Natural killer cell (primary cell): ENCODE measurements around the gene TMEM117. TPM values are rescaled to one million over a fixed set of nuclear protein-coding genes. Genes with fewer than 3 reads are reported as not detected.

Experiments used
- ATAC-seq, 3 donors: fragments of 150-1000 bp in 2 of 3; fragments of 200-7000 bp in 1 of 3; cut with Tn5 transposase; 1 replicate in 1 of 3; 2 replicates in 2 of 3; pipeline ENCODE4 v1.10.0; 2021; ENCODE audit warnings: mild to moderate bottlenecking in 2 of 3, moderate library complexity in 2 of 3
- DNase-seq, 2 donors: peaks; one replicate each; pipeline versions ENCODE4 v3.0.0 to v3.0.0-alpha.2; 2013 to 2021; ENCODE audit warnings: mixed read lengths in 1 of 2
- H3K27ac ChIP-seq: one replicate; pipeline ENCODE4 v1.5.1; 2013; ENCODE audit warnings: mild to moderate bottlenecking, low read length
- H3K27me3 ChIP-seq: one replicate; pipeline ENCODE4 v1.6.1; 2013; ENCODE audit warnings: low read length; ENCODE audit not compliant: control insufficient read depth, insufficient read depth
- H3K36me3 ChIP-seq: one replicate; pipeline ENCODE4 v1.6.1; 2013; ENCODE audit warnings: low read length; ENCODE audit not compliant: control insufficient read depth, insufficient read depth
- H3K4me1 ChIP-seq: one replicate; pipeline ENCODE4 v1.6.1; 2013; ENCODE audit warnings: low read length; ENCODE audit not compliant: control insufficient read depth, insufficient read depth
- H3K4me3 ChIP-seq: one replicate; pipeline ENCODE4 v1.5.1; 2013; ENCODE audit warnings: low read length
- H3K9me3 ChIP-seq: one replicate; pipeline ENCODE4 v1.6.1; 2013; ENCODE audit warnings: low read length; ENCODE audit not compliant: control insufficient read depth, insufficient read depth
- H3K27ac Mint-ChIP-seq, 2 donors: one replicate each; pipeline ENCODE4 v1.8.0; 2022; ENCODE audit warnings: mild to moderate bottlenecking in 2 of 2, mixed read lengths in 2 of 2, moderate library complexity in 1 of 2
- H3K27me3 Mint-ChIP-seq, 2 donors: one replicate each; pipeline ENCODE4 v1.8.0; 2022; ENCODE audit warnings: low read depth in 2 of 2, mixed read lengths in 2 of 2
- H3K36me3 Mint-ChIP-seq: one replicate; pipeline ENCODE4 v1.8.0; 2022; ENCODE audit warnings: mixed read lengths
- H3K4me1 Mint-ChIP-seq, 2 donors: one replicate each; pipeline ENCODE4 v1.8.0; 2022; ENCODE audit warnings: mixed read lengths in 2 of 2
- H3K4me3 Mint-ChIP-seq: one replicate; pipeline ENCODE4 v1.8.0; 2022; ENCODE audit warnings: mild to moderate bottlenecking, moderate library complexity, mixed read lengths
- H3K9me3 Mint-ChIP-seq, 2 donors: one replicate each; pipeline ENCODE4 v1.8.0; 2022; ENCODE audit warnings: mixed read lengths in 2 of 2
- CTCF ChIP-seq: fragments of 200-600 bp; IDR thresholded peaks from one replicate; pipeline ENCODE4 v1.8.0; 2022; ENCODE audit warnings: antibody characterized with exemption
- WGBS: methylation state at CpG from one replicate; pipeline ENCODE4 v1.1.7; 2013; ENCODE audit warnings: missing lambda C conversion rate; ENCODE audit not compliant: insufficient coverage; 5-methylcytosine and 5-hydroxymethylcytosine counted together
- intact Hi-C: fragments of 100-400 bp; cut with micrococcal nuclease; formaldehyde crosslinking; loops from one replicate; pipeline ENCODE4 v1.14.2; 2022
- total RNA-seq, 4 donors: library from RNA; stranded (reverse); fragments of 120-200 nt in 1 of 4; gene quantifications; one replicate each; pipeline versions ENCODE4 v1.2.3 to v1.2.4, GENCODE V29; 2013 to 2022

TMEM117 gene
- total RNA-seq, 3 donors from 2014 or later (not counting 1 experiment from before 2014, with no cell fraction given), result 7.1 to 8.1 (median 7.9) TPM

- H3K9me3 Mint-ChIP-seq, result peaks cover 0 to 2% of the 10 kb centered on the region in 2 donors
Observed at GRCh38 chr12:44053549-44054127, 217.8 kb downstream of the TMEM117 start.

DNA sequence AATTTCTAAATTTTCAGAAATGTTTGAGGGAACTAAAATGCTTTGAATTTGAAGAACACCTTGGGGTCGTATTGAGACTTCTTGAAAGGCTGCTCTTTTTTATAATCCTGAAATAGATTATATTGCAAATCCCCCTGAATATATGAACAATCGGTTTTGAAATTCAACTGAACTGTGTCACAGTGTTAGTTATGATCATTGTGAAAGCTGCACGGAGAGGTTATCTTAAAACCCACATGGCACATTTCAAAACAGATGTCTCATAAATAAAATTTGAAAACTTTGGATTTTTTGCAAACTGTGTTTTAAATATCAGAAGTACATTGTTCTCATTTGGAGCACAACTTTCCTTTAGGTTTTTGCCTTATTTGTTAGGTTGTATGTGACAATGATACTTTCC is 218.4 kb downstream of the TMEM117 start:
- Mint-ChIP-seq H3K4me1 (no peaks in the 10 kb centered on the region), H3K9me3 (no peaks in the 10 kb centered on the region), H3K27ac (no peak overlapping the region), H3K4me3 (no peak overlapping the region), H3K27me3 (no peaks in the 10 kb centered on the region), H3K36me3 (no peaks in the 10 kb centered on the region)
- TF ChIP-seq CTCF, result no peak
- DNase-seq (no peak), ATAC-seq (no peak)
- H3K27ac ChIP-seq, result no peak overlapping the region
- no peaks in the 10 kb centered on the region for H3K4me1 ChIP-seq
- H3K4me3 ChIP-seq, result no peak overlapping the region
- intact Hi-C loops, result no loop called here
- no peaks in the 10 kb centered on the region for H3K9me3 ChIP-seq
- no peaks in the 10 kb centered on the region for H3K27me3 ChIP-seq
- no peaks in the 10 kb centered on the region for H3K36me3 ChIP-seq
- no CpG with 5 or more reads among the region's 3 CpGs for WGBS

More at GRCh38 chr12:44053549-44054127, 217.8 kb downstream of the TMEM117 start:
- TF ChIP-seq CTCF, result no peak
- Histone ChIP-seq H3K4me1 (no peaks in the 10 kb centered on the region), H3K36me3 (no peaks in the 10 kb centered on the region), H3K9me3 (no peaks in the 10 kb centered on the region), H3K27ac (no peak overlapping the region), H3K4me3 (no peak overlapping the region), H3K27me3 (no peaks in the 10 kb centered on the region)
- Mint-ChIP-seq H3K4me1 (no peaks in the 10 kb centered on the region), H3K36me3 (no peaks in the 10 kb centered on the region), H3K27ac (no peak overlapping the region), H3K27me3 (no peaks in the 10 kb centered on the region), H3K4me3 (no peak overlapping the region)
- intact Hi-C loops, result no loop called here
- 93% methylated on average over 2 of the region's 3 CpGs for WGBS
- DNase-seq, result no peak
- ATAC-seq, result no peak

DNA sequence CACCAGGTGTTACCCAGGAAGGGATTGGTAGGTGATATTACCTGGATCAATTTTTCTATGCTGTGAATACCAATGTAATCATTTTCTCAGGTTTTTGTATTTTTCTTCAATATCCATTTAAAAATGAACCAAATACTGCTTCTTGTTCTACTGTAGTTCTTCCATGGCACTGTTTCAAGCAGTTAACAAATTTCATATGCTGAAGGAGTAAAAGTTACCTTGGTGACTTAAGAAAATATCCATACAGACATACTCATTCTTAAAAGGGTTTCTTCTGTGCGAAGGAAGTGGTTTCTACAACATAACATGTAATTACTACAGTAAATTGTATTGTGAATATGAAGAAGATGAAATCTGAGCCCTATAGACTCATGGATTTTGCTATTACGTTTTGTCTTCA is 222.5 kb downstream of the TMEM117 start:
- Mint-ChIP-seq H3K36me3 (no peaks in the 10 kb centered on the region), H3K4me3 (no peak overlapping the region), H3K27me3 (no peaks in the 10 kb centered on the region), H3K9me3 (no peaks in the 10 kb centered on the region), H3K4me1 (no peaks in the 10 kb centered on the region), H3K27ac (no peak overlapping the region)
- ATAC-seq, result no peak
- no peaks in the 10 kb centered on the region for H3K9me3 ChIP-seq
- no peaks in the 10 kb centered on the region for H3K36me3 ChIP-seq
- no peak for DNase-seq
- intact Hi-C loops, result no loop called here
- no peak overlapping the region for H3K4me3 ChIP-seq
- no peak overlapping the region for H3K27ac ChIP-seq
- 100% methylated on average over 1 of the region's 2 CpGs for WGBS
- TF ChIP-seq CTCF, result no peak
- H3K27me3 ChIP-seq, result no peaks in the 10 kb centered on the region
- no peaks in the 10 kb centered on the region for H3K4me1 ChIP-seq

GRCh38 chr12:44059476-44059875 is 223.6 kb downstream of the TMEM117 start:
- no peak overlapping the region for H3K27ac Mint-ChIP-seq
- no peaks in the 10 kb centered on the region for H3K4me1 Mint-ChIP-seq
- Histone ChIP-seq H3K27me3 (no peaks in the 10 kb centered on the region), H3K27ac (no peak overlapping the region), H3K4me3 (no peak overlapping the region), H3K36me3 (no peaks in the 10 kb centered on the region), H3K9me3 (no peaks in the 10 kb centered on the region), H3K4me1 (no peaks in the 10 kb centered on the region)
- intact Hi-C loops, result no loop called here
- ATAC-seq (no peak), DNase-seq (no peak)
- H3K4me3 Mint-ChIP-seq, result no peak overlapping the region
- TF ChIP-seq CTCF, result no peak
- H3K36me3 Mint-ChIP-seq, result no peaks in the 10 kb centered on the region
- H3K9me3 Mint-ChIP-seq, result no peaks in the 10 kb centered on the region
- no peaks in the 10 kb centered on the region for H3K27me3 Mint-ChIP-seq
